AG08396 (cell line): Measurements from ENCODE around the gene VWA3A.
"Not testable (repeated sequence)": the region's sequence is repeated elsewhere in the genome, so short reads cannot be mapped to it uniquely, and the experiment has no call there.

Source experiments
- DNase-seq: peaks from one replicate; pipeline ENCODE4 v3.0.0; 2012; ENCODE audit warnings: low spot score, mixed read lengths

VWA3A gene, protein sequence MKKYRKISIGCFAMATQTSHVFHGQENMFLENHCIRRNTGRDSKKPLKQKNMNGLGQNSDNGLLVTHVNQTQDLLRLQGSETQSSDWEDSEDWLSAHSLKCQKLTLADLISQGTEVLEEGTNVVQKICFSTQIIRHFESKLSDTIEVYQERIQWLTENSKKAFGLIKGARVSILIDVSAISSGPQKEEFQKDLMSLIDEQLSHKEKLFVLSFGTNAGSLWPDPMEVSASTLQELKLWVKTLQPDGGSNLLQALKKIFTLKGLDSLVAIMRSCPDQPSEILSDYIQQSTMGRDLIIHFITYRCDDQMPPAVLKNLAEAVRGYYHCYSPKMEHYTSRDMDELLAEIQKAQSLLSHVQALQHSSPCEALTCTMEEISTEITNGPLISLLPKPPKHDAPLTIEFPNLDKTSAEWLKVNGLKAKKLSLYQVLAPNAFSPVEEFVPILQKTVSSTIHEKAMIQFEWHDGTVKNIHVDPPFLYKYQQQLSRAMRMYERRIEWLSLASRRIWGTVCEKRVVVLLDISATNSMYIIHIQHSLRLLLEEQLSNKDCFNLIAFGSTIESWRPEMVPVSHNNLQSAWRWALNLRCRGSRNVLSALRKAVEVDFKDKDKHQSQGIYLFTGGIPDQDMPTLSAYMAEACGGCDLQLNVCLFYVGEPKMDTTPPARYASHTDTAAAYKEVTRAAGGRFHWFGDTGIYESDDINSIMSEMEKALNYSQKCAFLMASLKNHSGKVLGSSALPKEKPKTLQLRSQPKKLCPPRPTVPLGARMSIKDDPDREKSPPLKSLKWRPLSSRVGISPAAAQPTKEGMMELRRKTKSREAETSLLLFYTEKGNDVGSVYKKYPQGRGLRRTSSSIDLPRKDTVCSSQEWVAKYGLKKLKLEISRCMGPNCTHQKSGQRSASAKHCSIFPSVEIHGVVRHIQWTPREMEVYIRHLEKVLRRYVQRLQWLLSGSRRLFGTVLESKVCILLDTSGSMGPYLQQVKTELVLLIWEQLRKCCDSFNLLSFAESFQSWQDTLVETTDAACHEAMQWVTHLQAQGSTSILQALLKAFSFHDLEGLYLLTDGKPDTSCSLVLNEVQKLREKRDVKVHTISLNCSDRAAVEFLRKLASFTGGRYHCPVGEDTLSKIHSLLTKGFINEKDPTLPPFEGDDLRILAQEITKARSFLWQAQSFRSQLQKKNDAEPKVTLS

DNA sequence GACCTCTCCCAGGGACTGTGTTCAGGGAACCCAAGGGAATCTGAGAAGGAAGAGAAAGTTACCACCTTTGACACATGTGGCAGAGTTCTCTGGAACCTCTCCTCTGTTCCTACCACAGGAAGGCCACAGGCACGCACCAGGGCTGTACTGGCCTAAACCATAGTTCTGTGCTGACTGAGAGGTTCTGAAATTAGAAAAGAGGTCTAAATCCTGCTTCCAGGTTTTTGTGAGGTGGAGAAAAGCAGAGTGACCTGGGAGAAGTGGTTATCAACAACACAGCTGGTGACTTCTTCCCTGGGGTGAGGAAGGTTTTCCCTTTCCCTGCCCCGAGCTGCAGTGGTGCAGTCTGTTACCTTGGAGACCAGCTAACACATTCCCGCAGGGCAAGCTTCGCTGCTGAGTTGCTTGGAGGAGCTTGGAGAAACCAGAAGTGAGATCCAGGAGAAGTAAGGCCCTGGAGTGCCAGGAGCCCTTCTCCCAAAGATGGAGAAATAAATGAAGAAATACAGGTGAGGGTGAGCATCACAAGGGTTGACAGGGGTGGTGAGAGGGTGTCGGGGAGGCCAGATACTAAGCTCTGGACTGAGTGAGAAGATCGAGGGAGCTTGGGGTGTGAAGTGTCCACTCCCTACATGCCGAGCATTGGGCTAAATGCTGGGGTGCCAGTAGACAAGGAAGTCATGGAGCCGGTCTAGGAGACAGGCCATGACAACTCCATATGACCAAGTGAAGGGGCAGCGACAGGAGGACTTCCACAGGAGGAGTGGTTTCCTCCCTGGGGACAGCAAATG, at the start of gene VWA3A:
Gene VWA3A (plus strand): TSS at position 399 of the 791 bp plus-strand sequence. CDS start 97 bp downstream, at position 496.
- peak; percentile 79 for DNase-seq

DNA sequence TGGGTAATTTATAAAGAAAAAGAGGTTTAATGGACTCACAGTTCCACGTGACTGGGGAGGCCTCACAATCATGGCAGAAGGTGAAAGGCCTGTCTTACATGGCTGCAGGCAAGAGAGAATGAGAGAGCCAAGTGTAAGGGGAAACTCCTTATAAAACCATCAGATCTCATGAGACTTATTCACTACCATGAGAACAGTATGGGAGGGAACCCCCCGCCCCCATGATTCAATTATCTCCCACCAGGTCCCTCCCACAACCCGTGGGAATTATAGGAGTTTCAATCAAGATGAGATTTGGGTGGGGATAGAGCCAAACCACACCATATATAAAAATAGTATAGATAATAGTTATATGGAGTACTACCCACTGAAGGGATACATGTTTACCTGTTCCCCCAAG, 48.5 kb upstream of the VWA3A start:
- DNase-seq = not testable (repeated sequence)

DNA sequence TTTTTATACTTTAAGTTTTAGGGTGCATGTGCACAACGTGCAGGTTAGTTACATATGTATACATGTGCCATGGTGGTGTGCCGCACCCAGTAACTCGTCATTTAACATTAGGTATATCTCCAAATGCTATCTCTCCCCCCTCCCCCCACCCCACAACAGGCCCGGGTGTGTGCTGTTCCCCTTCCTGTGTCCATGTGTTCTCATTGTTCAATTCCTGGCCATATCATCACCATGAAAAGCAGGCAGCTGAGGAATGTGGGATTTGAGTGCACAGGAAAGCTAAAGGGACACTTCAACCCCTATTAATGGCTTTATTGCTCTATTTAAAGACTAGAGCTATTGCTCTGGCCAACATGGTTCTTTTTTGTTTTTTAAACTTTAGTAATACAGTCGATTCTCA, 46.5 kb upstream of the VWA3A start:
- DNase-seq = not testable (repeated sequence)

DNA sequence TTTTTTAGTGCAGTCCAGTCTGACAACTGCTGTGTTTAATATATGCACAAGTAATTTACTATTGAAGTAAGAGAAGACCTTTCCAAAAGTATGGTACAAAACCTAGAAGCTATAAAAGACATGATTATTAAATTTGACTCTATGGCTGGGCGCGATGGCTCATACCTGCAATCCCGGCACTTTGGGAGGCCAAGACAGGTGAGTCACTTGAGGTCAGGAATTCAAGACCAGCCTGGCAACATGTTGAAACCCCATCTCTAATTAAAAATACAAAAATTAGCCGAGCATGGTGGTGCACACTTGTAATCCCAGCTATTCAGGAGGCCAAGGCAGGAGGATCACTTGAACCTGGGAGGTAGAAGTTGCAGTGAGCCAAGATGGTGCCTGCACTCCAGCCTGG, 41.4 kb upstream of the VWA3A start:
- no peak for DNase-seq

DNA sequence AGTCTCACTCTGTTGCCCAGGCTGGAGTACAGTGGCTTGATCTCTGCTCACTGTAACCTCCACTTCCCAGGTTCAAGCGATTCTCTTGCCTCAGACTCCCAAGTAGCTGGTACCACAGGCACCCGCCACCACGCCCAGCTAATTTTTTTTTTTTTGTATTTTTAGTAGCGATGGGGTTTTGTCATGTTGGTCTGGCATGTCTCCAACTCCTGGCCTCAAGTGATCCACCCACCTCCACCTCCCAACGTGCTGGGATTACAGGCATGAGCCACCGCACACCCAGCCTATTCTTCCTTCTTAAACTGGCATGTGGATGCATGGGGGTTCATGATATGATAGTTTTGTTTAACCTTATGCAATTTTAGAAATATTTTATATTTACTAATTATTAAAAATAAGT, 39.4 kb upstream of the VWA3A start:
- DNase-seq = no peak

DNA sequence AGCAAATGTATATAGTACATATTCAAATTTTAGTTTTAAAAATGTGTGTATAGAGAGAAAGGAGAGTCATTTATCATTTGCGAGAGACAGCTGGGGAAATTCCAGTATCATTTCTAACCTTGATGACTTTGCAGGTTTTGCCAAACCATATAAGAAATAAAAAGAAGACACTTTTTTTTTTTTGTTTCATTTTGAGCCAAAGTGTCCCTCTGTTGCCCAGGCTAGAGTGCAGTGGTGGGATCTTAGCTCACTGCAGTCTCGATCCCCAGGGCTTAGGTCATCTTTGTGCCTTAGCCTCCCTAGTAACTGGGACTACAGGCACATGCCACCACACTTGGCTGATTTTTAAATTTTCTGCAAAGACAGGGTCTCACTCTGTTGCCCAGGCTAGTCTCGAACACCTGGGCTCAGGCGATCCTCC, 38.4 kb upstream of the VWA3A start:
- no peak for DNase-seq

DNA sequence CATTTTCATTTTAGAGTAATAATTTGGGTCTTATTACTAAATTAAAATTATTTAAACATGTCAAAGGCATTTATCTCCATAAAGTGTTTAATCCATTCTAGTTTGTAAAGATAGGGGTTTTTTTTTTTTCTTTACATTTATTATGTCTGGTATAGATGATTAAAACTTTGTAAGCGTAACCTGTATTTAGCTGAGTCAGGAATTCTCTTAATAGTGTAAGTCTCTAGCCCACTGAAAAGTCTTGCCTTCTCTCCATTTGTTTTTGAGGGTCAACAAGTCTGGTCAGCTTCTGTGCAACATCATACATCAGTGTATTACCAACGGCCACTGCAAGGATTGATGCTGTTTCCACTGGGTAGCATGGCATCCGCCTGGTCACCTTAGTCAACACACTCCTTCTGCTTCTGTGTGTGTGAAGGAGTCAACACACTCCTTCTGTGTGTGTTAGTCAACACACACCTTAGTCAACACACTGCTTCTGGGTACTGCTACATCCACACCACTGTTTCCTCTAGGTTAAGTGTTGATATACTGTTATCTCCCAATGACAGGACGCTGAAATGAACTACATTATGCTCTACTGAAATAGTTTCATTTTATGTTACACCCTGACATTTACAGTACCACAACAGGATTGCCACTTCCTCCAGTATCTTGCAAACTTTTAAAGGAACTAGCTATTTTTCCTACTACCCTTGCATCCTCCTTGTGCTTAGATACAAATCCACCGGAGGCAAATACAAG, 37.3 kb upstream of the VWA3A start:
- no peak for DNase-seq

DNA sequence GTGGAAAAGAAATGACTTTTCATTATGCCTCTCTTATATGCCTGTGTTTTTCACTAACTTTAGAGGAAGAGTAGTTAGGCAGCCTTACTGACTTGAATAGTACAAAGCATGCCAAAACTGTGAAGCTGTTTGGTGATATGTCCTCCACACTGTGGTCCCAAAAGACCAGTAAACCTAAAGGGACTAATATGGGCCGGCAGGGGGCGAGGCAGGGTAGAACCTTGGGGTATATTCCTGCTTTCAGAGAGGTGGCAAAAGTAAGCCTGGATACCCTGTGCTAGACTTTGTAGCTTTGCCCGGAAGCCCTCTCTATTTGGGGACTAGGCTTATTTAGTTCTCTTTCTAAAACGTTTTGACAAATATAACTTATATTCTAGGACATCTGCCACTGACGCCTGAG, 36.5 kb upstream of the VWA3A start:
- no peak for DNase-seq

DNA sequence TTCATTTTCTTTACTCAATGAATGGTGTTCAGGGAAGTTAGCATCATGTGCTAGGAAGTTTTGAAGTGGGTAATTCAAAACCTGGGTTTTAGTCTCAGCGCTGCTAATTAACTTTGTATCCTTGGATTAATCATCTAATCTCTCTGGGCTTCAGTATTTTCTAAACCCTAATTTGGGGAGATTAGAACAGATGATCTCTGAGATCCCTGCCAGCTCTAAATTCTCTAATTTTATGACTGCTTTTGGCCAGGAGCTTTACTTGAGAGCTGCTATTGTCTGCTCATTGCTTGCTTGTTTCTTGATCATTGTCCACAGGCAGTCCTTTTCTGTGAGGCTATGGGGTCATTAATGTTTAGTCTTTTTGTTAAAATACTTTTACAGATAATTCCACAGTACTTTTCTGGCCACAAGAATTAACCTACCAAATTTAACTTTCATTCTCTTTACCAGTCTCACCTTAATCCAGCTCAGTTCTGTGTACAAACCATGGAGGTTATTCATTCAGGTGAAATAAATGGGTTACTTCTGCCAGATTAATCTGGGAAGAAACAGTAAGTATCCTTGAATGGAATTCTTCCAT, 28.4 kb upstream of the VWA3A start:
- DNase-seq = no peak

DNA sequence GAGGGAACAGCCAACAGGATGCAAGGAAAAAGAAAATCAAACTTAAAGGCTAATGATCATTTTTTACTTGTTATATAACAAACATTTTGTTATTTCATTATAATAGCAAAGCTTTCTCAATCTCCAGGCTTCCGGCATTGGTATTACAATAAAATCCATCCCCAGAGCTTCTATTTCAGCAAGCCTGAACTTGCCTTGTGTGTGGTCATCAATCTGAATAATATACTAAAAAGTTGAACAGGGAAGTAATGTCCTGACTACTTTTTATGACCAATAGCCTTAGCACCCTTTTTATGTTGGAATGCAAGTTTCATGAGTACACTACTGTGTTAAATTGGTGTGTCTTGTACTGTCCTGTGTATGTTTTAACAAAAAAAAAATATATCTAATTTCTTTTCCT, 27.1 kb upstream of the VWA3A start:
- DNase-seq = no peak

DNA sequence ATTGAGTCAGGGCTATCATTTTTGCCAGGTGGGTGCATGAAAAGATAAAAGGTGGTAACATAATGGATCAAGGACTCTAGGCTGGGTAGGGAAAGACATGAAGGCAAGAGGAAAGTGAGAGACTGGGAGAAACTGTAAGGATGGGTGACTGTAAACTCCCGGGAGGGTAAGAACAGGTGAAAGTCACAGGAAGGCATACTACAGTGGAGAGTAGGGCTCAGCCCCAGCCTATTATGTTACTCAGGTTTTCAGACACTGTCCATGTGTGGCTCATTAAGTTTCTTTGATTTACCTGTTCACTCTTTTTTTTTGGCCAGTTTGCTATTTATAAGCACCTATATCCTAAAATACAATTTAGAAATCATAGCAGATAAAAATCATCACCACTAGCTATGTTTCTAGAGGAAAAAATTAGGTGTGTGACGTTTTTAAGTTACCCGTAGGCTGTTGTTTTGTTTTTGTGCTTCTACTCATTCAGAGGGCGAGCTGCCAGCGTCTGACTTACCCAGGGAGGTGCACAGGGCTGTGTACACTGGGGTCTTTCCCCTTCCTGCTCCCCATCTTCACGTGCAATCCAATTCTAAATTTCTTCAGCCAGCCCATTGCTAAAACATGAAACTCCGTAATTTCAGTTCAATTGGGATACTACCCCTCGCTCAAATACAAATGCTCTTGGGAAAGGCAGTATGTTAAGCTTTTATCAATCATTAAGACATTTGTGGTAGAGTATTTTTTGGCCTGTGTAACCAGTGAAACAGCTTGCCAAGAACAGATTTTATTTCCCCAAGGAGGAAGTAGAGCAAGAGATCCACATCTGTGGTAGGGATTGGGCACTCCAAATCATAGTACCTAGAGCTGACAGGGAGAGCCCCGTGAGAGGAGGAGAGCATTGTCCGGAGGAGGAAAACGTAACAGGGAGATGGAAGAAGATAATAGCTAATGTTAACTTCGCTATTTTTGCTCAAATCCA, 21.7 kb upstream of the VWA3A start:
- peak; percentile 26 for DNase-seq

DNA sequence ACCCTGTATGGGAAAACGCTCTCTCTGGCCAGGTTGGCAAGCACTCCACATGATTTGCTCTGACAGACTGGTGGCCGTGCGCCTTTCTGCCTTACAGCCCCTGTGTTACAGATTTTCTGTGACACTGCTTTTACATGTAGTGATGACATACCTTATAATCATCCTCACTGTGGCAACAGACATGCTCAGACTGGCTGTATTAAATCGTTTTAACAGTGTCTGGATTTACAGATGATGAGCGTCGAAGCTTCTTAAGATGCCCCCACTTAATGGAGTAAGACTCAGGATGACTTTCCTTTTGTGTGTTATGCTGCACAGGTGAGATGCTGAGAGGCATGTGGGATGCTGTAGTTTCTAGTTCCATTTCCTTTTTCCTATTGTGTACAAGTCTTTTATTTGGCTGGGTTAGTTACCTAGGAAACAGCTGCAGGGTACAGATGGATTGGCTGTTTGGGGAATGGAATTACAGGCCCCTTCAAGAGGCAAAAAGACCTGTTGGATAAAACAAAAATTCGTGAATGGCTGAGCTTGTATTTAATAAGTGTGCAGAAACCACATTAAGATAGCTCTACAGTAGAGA, 20.9 kb upstream of the VWA3A start:
- no peak for DNase-seq

DNA sequence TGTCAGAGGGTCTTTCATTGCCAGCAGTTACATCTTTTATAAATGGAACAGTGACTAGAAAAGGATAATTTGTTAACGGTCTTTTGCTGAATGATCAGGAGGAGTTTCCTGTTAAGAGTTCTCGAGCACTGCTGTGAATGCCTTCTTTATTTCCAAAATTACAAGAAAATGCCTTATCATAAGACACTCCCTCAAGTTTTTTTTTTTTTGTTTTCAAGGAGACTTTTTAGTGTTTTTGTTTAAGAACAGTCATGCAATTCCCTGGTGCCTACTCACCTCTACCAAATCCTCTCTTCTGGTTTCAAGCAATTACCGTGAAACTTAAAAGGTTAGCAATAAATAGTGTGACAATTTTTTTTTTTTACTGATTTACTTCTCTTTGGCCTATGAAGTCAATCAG, 19.0 kb upstream of the VWA3A start:
- DNase-seq = no peak

DNA sequence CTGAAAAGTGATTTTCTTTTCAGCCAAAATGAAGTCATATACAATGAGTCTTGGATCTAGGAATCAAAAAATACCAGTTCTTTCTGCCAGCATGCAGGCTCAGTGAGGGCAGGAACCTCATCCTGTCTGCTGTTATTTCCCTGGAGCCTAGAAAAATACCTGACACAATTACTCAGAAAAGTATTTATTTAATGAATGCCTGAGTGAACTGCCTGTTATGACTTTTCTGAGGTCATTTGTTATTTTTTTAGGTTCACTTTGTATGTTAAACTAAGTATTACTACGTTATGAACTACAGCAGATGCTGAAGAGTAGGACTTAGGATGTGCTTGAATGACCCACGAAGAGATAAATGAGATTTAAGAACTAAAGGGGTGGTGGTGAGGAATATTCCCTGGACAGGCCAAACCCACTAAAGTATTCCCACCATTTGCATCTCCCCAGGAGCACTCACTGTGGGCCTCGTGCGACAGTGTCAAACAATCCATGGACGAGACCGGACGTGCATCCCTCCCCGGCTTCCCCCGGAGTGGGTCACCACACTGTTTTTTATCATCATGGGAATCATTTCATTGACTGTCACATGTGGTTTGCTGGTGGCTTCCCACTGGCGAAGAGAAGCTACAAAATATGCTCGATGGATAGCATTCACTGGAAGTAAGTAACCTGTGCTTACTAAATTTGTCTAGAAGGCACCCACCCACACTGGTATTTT, 17.1 kb upstream of the VWA3A start:
- peak; percentile 35 for DNase-seq

DNA sequence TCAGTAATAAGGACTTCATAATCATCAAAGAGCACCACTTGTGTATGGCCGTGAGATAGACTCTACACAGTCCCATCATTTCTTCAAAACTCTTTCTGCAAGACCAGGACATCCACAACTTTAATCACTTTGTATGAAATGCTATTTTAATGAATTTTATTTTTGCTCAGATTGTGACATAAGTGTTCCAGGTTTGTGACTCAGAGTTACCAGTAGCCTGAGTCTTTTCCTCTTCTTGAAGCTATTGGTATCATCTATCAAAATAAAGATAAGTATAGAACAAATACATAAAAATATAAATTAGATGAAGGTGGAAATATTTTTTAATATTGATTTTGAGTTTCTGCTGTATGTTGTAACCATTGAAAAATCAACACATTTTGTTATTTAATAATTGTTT, 16.6 kb upstream of the VWA3A start:
- no peak for DNase-seq

DNA sequence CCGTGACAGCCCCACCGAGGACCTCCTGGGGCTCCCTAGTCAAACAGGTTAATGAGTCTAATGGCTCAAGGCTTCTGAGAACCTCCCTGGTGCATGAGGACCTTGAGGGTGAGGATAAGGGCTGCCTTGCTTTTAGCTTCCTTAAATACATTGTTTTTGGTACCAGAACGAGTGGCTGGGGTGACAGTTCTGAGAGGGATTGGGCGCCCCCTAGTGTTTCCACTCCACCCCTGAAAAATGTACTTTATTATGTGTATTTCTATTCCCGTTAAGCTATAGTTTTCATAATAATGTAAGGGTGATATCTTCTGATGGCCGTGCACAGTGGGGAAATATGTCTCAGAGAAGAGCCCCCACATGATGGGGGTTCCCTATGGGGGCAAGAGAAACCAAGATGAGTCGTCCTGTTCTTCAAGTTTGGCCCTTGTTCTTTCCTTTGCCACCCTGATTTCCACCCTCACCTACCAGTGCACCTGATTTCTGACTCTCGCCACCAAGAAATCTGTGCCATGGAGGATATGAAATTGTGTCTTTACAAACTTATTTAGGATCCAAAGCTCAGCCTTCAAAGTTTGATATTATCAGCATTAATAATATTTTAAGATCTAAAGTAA, 14.5 kb upstream of the VWA3A start:
- peak; percentile 60 for DNase-seq

DNA sequence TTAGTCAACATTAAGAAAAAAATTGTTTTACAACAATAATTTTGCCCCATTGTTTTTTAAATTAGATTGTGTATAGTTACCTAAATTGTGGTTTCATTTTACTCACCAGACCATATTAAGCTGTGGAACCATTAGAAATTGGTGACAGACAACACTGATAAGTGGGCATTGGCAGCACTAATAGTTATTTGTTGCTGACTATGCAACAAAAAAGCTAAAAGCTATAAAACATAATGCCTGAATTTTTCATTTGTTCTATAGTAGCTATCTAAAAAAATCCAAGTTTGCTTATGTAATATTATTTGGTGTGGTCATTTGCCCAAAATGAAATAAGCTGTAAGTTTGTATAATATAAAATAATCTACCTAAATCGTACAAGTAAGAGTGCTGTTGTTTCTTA, 13.7 kb upstream of the VWA3A start:
- no peak for DNase-seq

DNA sequence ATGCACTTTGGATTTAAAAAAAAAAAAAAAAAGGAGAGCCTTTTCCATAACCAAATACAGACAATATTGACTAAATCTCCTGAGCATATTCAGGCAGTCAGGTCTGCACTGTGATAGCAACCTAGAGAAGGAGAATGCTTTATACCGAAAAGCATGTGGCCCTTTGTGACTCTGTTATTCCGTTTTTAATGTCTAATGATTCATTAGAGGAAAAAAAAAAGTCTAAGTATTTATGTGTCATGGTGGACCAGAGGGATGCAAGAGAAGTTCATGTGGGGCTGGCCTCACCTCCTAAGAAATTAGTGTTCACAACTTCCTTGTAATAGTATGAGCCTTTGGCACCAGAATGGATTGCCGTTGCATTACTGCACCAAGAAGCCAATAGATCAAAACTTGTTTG, 11.3 kb upstream of the VWA3A start:
- no peak for DNase-seq
